HG03066 (cell line): ENCODE data around the gene P3H1.
"Not testable (repeated sequence)": the region's sequence is repeated elsewhere in the genome, so short reads cannot be mapped to it uniquely, and the experiment has no call there.

ENCODE experiments used
- ATAC-seq: cut with Tn5 transposase; IDR thresholded peaks from one replicate; pipeline ENCODE4 v1.9.1; 2021; ENCODE audit warnings: low read depth; ENCODE audit not compliant: unreplicated experiment

Gene P3H1

DNA sequence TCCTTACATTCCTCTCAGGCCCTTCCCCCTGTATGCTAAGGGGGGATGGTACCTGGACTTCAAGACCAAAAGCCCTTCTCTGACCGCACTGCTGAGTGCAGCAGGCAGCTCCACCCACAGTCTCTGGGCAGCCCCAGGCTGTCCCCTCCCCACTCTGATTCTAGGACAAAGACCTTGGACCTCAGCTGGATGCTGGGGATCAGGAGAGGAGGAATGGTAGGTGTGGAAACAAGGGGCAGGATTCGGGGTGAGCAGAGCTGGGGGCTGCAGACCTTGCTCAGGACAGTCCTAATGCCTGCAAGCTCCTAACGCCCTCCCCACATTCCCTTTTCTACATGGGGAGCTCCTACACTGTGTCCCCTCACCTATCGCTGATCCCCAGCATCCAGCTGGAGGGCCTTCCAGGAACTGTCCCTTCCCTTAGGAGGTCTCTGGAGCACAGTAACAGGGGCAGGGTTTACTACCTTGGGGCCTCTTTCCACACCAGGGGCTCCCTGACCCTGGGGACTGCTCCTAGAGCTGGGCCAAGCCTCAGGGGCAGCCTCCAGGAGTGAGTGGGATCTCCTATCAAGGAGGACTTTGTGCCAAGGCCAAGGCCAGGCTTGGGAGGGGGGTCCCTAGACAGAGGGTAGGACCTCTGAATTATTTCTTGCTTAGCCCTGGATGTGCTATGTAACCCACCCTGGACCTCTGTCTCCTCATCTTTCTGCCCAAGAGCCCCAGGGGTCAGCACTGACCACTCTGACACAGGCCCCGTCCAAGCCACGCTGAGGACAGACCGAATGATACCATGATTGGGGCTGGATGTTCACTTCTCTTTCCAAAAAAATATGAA, 32.4 kb downstream of the P3H1 start:
- no peak for ATAC-seq

DNA sequence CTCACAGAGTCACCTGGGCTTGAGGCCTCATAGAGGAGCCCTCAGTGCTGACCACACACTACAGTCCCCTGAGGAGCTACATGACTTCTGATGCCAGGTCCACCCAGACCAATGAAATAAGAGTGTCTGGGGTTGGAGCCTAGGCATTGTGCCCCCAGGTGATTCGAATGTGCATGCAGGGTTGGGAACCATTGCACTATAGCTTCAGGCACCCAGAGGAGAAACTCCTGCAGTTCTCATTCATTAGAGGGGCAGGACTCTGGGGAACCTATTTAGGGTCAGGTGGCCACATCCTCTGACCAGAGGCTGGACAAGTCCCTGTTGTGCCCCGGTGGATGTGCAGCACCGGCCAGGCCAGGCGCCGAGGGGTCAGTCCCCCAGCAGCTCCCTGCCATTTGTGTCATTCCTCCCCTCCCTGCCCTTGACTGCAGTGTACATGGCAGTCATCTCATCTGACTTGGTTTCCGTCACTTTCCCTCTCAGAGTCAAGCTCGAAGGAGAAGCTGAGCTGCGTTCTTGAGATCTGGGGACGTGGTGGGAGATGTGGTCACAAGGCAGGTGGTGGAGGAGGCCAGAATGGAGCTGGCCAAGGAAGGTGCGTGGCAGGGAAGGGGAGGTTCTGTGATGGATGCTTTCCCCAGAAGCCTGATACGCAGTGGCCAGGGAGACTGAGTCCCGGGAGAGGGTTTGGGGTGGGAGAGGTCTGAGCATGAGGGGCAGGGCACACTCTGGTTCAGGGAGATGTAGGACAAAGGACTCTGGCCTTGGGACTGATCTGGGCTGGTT, 33.2 kb downstream of the P3H1 start:
- no peak for ATAC-seq

DNA sequence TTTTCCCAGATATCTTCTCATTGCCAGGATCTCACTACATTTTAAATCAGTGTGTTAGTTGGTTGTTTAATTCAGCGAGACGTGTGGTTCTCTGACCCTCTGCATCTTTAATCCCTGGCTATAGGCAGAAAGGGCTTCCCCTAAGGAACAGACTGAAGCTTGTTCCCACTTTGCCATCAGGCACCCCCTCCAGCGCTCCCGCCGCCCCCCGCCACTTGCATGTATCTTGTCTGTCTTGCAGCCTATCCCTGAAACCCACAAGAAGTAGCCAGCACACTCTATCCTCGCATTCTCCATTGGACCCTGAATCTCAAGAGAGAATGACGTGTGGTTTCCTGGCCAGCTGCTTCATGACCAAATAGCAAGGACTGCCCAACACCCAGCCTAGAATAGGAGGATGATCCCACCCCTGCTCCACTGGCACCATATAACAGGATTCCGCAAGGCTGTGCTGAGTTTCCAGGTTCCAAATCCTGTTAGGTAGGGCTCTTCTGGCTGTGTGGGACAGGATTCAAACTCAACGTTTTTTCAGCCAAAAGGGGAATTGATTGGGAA, 34.6 kb downstream of the P3H1 start:
- no peak for ATAC-seq

DNA sequence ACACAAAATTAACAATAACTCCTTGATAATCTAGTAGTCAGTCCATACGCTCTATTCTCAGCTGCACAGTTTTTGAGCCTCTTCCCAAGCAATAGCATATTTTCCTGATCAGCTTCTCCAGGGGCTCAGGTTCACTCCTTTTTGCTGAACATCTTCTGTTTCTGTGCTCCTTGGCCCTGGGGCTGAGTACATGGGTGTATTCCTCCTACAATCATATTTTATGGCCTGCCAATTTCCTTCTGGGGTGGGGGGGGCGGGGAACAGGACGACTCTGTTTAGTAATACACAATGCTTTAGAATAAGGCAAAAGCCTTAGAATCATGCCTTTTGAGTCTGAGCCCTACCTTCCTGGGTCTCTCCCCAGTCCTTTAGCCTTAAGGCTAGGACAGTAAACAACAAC, 35.2 kb downstream of the P3H1 start:
- no peak for ATAC-seq

DNA sequence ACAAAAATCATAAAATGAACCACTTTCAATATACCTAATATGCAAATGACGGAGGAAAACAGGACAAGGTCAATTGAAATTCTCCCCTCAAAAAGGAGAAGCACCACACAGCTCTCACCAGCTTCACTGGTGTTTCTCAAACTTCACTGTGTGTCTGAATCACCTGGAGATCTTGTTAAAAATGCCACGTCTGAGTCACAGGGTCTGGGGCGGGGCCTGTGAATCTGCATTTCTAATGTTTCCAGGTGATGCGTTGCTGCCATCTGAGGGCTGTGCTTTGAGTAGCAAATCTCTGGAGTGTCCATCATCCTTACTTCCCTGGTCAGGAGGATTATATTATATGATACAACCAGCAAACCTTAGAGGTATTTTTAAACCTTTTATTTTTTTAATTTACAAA, 35.8 kb downstream of the P3H1 start:
- no peak for ATAC-seq

DNA sequence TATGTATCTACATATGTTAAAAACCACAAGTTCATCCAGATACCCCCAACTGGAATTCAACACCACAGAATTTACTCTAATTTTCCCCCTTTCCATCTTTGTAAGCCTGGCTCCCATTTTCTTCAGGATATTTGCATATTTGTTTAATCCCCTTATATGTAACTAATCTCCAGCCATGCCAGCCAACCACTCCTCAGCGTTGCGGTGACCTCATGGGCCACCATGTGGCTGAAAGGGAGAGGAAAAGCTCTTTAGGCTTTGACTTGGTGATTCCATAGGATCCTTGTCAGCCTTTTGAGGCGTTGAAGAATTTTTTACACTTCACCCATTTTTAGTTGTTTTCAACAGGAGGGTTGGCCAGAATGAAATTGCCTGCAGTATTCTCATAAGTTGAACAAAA, 36.8 kb downstream of the P3H1 start:
- no peak for ATAC-seq

DNA sequence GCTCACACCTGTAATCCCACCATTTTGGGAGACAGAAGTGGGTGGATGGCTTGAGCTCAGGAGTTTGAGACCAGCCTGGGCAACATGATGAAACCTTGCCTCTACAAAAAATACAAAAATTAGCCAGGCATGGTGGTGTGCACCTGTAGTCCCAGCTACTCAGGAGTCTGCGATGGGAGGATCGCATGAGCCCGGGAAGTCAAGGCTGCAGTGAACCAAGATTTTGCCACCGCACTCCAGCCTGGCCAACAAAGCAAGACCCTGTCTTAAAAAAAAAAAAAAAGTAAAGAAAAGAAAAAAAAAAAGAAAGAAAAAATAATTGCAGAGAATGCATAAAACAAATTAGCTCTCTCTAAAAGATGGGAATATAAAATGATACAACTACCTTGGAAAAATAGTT, 41.0 kb downstream of the P3H1 start:
- not testable (repeated sequence) for ATAC-seq

DNA sequence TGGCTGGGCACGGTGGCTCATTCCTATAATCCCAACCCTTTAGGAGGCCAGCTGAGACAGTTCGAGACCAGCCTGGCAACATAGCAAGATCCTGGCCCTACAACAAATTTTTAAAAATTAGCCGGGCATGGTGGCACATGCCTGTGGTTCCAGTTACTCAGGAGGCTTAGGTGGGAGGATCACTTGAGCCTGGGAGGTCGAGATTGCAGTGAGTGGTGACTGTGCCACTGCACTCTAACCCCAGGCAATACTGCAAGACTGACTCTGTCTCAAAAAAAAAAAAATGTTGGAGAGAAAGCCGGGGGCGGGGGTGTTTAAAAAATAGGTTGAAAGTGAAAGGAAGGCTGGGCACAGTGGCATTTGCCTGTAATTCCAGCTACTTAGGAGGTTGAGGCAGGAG, 43.3 kb downstream of the P3H1 start:
- ATAC-seq, result no peak

DNA sequence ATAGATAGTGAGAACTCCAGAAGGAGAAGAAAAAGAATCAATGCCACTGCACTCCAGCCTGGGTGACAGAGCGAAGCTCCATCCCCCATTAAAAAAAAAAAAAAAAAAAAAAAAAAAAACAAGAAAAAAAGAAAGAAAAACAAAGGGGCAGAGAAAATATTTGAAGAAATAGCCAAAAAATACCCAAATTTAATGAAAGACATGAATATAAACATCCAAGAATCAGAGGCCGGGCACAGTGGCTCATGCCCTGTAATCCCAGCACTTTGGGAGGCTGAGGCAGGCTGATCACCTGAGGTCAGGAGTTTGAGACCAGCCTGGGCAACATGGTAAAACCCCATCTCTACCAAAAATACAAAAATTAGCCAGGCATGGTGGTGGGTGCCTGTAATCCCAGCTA, 44.4 kb downstream of the P3H1 start:
- ATAC-seq, result not testable (repeated sequence)

DNA sequence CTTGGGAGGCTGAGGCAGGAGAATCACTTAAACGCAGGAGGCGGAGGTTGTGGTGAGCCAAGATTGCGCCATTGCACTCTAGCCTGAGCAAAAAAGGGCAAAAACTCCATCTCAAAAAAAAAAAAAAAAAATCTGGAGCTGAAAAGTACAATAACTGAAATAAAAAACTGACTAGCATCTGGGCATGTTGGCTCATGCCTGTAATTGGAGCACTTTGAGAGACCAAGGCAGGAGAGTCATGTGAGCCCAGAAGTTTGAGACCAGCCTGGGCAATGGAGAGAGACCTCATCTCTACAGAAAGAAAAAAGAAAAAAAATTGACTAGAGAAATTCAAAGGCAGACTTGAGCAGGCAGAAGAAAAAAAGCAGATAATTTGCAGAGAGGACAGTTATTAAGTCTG, 44.9 kb downstream of the P3H1 start:
- no peak for ATAC-seq

DNA sequence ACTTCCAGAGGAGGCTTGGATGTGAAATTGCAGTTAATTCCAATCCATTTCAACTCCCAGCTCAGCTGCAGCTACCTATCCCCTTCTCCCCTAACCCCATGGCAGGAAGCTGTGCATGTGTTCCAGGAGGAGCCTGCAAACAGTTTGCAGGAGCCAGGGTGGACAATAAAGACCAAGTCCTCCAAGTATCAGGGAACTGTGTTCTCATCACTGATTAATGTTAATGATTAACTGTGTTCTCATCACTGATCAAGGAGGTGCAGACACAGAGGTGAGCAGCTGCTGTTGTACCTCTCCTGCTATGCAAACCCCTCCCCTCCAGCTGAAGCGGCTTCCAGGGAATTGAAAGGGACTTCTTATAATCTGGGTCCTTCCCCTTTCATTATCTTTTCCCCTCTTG, 46.0 kb downstream of the P3H1 start:
- ATAC-seq, result no peak

DNA sequence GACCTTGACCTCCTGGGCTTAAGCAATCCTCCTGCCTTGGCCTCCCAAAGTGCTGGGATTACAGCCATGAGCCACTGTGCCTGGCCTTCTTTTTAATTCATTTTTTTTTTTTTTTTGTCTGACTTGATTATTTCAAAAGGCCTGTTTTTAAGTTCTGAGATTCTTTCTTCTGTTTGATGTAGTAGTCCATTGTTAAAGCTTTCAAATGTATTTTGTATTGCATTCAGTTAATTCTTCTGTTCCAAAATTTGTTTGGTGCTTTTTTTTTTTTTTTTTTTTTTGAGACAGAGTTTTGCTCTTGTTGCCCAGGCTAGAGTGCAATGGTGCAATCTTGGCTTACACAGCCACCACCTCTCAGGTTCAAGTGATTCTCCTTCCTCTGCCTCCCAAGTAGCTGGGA, 52.4 kb downstream of the P3H1 start:
- ATAC-seq, result not testable (repeated sequence)

DNA sequence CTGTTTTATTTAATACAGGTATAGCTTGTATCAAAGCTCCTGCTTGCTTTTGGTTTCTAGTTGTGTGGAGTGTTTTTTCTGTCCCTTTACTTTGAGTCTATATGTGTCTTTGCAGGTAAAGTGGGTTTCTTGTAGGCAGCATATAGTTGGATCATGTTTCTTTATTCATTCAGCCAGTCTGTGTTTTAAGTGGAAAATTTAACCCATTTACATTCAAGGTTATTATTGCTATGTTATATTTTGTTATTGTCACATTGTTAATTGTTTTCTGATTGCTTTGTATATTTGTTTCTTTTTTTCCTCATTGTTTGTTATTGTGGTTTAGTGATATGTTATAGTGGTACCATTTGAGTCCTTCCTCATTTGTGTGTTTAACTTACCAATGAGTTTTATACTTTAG, 53.5 kb downstream of the P3H1 start:
- ATAC-seq, result no peak

DNA sequence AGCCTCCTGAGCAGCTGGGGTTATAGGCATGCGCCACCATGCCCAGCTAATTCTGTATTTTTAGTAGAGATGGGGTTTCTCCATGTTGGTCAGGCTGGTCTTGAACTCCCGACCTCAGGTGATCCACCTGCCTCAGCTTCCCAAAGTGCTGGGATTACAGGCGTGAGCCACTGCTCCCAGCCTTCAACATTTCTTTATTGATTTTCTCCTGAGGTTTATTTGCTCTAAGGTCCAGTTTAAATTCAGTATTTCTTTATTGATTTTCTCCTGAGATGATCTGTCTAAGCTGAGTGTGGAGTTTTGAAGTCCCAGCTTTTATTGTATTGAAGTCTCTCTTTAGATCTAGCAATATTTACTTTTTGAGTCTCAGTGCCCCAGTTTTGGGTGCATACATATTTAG, 54.0 kb downstream of the P3H1 start:
- not testable (repeated sequence) for ATAC-seq

DNA sequence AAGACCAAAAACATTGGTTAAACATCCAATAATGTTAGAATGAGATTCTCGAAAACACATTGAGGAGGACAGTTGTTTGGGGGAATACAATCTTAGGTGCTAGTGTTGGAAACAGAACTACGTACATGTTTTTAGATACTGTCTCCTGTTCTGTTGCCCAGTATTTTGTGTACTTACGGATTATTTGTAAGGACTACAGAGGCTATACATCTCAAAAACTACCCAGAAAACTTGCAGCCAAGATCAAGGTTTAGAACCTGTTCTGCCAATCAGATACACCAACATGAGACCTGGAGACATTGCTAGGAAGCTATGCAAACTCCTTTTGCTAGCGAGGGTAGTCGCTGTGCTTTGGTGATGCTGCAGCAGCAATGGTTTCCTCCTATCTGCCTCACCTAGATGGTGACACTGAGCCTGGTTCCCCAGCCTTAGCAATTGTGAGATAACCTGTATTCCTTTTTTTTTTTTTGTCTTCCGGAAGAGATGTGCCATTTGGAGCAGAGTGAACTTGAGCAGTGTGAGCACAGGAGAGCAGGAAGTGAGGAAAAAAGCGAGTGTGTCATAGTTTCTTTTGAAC, 62.9 kb downstream of the P3H1 start:
- no peak for ATAC-seq

DNA sequence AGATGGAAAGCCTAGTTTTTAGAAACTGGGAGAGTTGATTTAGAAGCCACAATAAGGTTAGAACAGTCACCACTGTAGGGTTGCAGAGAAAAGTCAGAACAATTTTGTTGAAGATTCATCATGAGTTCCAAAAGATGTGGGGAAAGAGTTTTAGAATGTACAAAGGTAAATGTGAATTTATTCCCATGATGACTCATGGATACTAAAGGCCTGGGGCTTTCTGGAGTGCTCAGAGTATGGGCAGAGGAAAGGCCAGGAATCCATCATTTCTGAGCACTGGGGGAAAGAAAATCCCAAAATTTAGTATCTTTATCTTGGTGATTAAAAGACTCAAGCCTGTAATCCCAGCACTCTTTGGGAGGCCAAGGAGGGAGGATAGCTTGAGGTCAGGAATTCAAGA, 66.8 kb downstream of the P3H1 start:
- no peak for ATAC-seq

DNA sequence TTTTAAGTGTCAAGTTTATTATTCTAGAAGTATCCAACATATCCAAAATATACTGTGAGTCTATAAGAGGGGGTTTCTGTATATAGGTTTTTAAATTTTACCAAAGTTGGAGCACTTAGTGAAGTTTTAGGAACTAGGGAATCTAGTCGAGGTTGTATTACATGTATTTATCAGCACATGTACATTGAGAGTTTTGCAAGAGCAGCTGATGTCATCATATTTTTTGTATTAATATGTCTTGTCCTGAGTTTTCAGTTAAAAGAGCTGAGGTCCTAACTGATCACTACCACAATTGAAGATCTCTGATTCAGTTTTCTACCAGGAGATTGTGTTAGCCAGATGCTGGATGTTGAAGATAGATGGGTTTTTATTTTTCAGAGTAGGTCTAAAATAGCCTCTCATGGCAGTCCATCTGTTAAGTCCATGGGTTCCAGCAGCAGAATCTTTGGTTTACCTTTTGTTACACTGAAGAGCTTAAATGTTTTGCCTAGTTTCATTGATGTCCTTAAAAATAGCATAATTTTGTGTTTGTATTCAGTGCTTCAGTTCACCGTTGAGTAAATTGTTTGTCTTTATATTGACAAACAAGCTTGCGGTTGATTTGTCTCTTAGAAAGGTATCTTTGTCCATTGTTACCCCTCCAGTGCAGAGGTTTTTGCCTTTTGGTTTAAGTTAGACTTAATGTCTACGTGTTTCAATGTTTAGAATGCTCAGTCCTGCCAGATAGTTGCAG, 68.6 kb downstream of the P3H1 start:
- no peak for ATAC-seq
